Activated CD4-positive, CD25-positive, alpha-beta regulatory T cell treated with anti-CD3 and anti-CD28 coated beads, Interleukin-2, amount 50 U/mL, for 16 hours (primary cell): ENCODE measurements around the gene PDPK1.
"Not testable (repeated sequence)": the region's sequence is repeated elsewhere in the genome, so short reads cannot be mapped to it uniquely, and the experiment has no call there.

ENCODE experiments used
- DNase-seq: peaks from one replicate; pipeline ENCODE4 v3.0.0-alpha.2; 2020; ENCODE audit warnings: low read depth, low spot score

The PDPK1 gene

DNA sequence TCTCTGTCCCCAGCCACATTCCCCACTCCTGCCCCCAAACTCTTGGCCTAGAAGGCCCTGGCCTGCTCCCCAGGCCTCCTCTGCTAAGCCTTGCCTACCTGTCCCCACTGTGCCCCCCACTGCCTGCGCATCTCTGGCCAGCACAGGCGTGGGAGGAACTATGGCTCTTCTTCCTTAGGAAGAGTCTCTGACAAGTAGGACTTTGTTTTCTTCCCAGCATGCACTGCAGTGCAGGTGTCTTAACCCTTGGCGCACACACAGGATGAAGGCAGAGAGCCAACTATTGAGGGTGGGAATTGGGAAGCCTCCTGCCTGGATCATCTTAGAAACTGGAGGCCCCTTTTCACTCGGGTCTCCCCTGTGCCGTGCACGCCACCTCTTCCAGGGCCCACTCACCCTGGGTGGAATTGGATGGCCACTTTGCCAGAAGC, 14.0 kb upstream of the PDPK1 start:
- no peak for DNase-seq

DNA sequence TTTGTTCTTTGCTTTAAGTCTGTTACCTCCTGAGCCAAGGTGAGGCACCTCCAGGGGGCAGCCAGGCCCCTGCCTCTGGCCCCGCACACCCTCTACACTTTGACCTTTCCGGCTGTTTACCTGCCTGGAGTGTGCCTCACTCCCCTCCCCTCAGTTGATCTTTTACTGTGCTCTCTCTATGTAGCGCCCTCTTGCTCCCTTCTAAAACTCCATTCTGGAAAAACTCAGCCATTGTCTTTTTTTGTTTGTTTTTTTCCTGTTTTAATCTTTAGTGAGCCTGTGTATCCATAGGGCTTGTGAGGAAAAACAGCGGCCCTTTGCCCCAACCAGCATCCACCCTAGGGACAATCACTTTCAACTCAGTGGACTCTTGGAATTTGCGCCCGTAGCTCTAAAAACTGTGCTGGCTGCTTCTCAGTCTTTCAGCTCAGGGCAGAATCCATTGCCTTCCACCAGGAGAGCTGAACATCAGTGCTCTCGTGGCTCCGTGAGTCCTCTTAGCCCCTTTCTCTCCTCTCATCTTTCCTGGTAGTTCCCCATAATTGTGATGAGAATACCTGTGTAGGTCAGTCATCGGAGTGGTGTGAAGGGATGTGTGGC, 13.4 kb upstream of the PDPK1 start:
- DNase-seq, result no peak

DNA sequence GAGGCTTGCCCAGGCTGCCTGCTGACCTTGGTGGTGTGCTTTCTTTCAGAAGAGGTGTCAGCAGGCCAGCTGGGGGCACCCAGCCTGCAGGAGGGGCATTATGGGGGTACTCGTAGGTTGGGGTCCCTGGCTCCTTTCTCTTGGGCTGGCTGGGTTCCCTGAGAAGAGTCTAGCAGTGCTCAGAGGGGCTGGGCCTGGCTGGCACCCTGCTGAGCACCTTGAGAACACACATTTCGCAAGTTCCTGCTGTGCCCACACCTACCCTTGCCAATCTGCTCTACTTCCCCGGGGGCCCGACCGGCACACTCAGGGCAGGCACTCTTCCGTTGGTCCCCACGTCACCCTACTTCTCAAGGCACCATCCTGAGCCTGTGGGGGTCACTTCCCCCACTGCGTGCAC, 11.7 kb upstream of the PDPK1 start:
- DNase-seq, result no peak

- DNase-seq, result no peak
Observed at GRCh38 chr16:2527071-2527783, 10.6 kb upstream of the PDPK1 start.

DNA sequence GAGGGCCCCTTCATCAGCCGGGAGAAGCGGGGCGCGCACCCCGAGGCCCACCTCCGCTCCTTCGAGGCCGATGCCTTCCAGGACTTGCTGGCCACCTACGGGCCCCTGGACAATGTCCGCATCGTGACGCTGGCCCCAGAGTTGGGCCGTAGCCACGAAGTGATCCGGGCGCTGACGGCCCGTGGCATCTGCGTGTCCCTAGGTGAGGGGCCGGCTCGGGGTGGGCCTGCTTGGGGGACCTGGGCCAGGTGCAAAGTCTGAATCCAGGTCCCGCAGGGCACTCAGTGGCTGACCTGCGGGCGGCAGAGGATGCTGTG, 10.1 kb upstream of the PDPK1 start:
- DNase-seq, result no peak

- no peak for DNase-seq
Observed at GRCh38 chr16:2528161-2529060, 9.4 kb upstream of the PDPK1 start.

GRCh38 chr16:2529061-2529931, 8.5 kb upstream of the PDPK1 start:
- no peak for DNase-seq

GRCh38 chr16:2529961-2530628, 7.7 kb upstream of the PDPK1 start:
- no peak for DNase-seq

DNA sequence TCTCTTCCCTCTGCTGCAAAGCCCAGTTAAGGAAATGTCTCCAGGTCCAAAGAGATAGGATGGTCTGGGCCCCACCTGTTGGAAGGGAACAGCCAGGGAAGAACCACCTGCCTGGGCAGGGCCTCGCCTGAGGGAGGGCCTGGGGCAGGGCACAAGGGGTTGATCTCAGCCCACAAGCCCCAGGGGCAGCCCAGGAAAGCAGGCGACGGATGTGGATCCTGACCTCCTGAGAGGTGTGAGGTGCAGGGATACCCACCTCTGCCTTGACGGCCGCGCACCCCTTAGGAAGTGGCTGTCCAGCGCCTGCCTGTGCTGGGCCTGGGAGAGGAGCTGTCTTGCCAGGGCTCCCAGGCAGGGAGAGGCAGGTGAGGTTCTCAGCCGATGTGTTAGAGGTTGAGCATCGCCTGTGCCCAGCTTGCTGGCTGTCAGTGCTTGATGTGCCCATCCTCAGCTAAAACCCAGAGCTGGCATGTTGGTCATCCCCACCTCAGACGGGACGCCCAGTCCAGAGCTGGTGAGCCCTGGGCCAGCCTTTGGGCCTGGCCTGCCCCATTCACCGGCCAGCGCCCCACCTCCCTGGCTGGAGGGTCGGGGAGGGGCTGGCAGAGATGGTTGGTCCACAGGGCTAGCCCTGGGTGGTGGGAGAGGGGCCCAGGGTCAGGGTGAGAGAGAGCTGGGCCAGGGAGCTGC, 7.0 kb upstream of the PDPK1 start:
- no peak for DNase-seq

DNA sequence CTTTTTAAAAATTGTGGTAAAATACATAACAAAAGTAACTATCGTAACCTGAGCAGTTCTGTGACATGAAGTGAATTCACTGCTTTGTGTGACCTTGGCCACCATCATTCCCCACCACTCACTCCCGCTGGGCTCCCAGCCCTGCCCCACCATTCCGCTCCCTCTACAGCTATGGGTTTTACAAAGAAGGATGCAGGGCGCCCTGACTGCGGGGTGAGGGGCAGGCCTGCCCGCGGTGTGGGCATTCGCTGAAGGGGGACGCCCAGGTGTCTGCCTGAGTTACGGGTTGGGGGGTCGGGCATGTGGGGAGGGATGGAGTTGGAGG, 6.5 kb upstream of the PDPK1 start, which contains the start of gene CEMP1:
Gene CEMP1, minus strand, starts transcription at position 38 of the 325 bp plus-strand sequence. CDS start 335 bp downstream, outside the sequence.
- no peak for DNase-seq

DNA sequence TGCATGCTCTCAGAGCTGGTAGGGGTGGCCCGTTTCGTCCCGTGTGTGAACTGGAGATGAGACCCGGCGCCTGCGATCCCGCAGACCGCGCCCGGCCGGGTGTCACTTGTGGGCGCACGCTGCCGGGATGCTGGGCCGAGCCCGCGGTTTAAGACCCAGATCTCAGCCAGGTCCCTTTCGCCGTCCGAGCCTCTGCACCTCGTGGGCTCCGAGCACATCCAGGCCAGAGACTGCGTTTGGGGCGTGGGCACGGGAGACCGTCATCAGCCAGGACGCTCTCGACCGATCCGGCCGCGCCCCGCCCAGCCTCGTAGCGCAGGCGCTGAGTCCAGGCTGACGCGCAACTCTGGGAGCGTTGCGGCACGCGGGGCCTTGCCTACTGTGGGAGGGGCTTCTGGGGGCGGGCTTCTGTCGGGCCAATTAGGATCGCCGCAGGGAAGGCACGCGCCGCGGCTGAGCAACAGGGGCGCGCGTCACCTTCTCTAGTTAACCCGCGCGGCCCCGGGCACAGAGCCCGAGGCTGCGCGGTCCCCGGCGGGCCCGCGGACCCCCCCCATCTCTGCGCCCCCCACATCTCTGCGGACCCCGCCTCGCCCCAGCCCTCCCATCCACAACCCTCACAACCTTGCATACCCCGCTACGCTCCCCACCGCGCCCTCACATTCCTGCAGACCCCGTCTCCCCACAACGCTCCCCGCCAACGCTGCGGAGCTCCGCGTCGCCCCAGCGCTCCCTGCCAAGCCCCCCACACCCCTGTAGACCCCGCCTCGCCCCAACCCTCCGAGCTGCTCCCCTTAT, 5.9 kb upstream of the PDPK1 start:
- peak; percentile 95 for DNase-seq

DNA sequence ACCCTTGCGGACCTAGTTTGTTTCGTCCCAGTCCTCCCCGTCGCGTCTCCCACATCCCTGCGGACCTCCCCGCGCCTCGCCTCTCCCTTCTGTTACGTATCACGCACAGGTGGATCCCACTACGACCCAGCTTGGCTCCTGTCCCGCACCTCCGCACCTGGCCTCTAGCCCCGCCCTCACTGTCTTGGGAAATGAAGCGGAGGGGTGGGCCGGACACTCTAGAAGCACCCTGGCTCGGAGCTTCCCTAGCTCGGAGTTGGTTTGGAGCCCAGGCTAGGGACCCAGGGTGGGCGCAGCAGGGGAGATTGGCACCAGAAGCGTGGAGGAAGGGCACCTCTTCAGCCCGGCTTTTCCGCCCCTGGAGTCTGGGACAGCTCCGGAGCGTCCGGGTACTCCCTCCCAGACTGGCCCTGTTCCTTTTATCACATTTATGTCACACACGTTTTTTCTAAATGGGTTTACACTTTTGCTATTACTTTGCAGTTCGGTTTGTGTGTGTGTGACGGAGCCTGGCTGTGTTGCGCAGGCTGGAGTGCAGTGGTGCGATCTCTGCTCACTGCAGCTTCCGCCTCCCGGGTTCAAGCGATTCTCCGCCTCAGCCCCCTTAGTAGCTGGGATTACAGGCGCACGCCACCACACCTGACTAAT, 5.2 kb upstream of the PDPK1 start:
- DNase-seq, result no peak

DNA sequence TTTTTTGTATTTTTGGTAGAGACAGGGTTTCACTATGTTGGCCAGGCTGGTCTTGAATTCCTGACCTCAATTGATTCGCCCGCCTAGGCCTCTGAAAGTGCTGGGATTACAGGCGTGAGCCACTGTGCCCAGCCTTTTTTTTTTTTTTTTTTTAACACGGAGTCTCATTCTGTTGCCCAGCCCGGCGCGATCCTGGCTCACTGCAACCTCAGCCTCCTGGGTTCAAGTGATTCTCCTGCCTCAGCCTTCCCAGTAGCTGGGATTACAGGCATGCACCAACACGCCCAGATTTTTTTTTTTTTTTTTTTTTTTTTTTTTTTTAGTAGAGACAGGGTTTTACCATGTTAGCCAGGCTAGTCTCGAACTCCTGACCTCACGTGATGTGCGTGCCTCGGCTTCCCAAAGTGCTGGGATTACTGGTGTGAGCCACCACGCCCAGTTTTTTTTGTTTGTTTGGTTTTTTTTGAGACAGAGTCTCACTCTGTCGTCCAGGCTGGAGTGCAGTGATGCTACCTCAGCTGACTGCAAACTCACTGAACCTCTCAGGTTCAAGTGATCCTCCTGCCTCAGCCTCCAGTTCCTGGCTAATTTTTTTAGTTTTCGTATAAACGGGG, 4.6 kb upstream of the PDPK1 start:
- DNase-seq, result not testable (repeated sequence)

DNA sequence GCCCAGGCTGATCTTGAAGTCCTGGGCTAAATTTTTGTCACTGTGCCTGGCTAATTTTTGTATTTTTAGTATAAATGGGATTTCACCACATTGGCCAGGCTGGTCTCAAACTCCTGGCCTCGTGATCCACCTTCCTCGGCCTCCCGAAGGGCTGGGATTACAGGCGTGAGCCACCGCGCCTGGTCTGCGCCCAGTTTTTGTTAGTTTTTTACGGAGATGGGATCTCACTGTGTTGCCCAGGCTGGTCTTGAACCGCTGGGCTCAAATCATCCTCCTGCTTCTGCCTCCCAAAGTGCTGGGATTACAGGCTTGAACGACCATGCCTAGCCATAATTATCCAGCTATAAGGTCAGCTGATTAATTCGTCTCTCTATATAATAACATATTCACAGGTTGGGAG, 3.9 kb upstream of the PDPK1 start:
- DNase-seq, result no peak

DNA sequence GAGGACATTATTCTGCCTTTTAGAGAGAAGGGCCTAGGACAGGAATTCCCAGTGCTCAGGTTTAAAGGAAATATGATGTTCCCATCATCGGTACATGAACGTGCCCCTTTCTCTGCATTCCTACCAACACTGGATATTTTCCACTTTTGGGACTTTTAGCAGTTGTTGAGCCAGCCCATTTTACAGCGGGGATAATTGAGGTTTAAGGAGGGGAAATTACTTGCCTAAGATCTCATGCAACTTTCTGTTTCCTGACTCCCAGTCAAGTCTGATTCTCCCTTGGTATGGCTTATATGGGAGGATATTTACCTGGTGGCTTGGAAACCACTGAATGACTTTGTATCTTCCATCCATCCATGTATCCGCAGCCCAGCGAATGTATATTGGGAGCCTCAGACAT, 3.5 kb upstream of the PDPK1 start:
- not testable (repeated sequence) for DNase-seq

DNA sequence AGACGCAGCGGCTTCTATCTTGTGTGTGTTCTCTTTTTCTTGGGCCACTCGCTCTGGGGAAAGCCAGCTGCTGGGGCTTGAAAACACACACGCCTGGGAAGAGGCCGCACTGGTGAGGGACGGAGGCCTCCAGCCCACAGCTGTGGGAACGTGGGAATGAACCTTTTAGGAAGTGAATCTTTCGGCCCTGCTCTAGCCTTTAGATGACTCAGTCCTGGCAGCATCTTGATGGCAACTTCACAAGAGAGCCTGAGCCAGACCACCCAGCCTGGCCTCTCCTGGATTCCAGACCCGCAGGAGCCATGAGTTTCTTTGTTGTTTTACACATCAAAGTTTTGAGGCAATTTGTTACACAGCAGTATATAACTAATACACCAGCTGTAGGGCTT, 2.2 kb upstream of the PDPK1 start:
- DNase-seq, result no peak

DNA sequence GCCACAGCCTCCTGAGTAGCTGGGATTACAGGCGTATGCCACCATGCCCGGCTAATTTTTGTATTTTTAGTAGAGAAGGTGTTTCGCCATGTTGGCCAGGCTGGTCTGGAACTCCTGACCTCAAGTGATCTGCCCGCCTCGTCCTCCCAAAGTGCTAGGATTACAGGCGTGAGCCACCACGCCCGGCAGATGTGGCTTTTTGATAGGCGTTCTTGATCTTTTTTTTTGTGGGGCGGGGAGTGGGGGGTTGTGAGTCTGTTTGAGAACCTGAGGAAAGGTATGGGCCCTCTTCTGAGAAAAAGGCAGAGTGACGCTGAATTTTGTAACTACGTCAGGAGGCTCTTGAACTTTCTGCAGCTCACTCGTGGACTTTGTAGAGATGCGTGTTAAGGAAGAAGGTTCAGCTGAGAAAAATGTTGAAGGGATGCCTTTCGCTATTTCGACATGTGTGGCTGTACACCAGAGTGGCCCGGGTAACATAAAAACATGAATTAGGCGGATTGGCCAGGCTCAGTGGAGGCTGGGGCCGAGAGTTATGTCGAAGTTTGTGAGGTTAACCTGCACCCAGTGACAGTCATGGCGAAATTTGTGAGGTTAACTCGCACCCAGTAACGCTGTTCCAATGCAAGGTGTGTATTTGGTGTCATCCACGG, 1.5 kb downstream of the PDPK1 start:
- DNase-seq, result not testable (repeated sequence)

- not testable (repeated sequence) for DNase-seq
Observed at GRCh38 chr16:2539845-2540458, 2.1 kb downstream of the PDPK1 start.
